A549 (cell line): ENCODE measurements around the gene PARP12.

Experiments
- BHLHE40 ChIP-seq: IDR thresholded peaks from 2 replicates; pipeline ENCODE4 v1.6.1; 2012; ENCODE audit warnings: low read depth, low read length, inconsistent platforms
- CTCF ChIP-seq: fragments of >200 bp; sonication (Bioruptor Twin); formaldehyde crosslinking; IDR thresholded peaks from 3 replicates; pipeline ENCODE4 v1.5.1; 2016
- TF ChIP-seq, protein P1 (sequence below): IDR thresholded peaks from 2 replicates; pipeline ENCODE4 v1.6.1; 2012

- TF ChIP-seq CTCF: no peak
- TF ChIP-seq BHLHE40: no peak
- TF ChIP-seq, protein P1, sequence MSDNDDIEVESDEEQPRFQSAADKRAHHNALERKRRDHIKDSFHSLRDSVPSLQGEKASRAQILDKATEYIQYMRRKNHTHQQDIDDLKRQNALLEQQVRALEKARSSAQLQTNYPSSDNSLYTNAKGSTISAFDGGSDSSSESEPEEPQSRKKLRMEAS: no peak
Observed at GRCh38 chr7:139989366-139990141, 73.2 kb downstream of the PARP12 start.
